GM19372 (cell line): ENCODE results near the gene DNASE1L2.

Source experiments
- ATAC-seq: cut with Tn5 transposase; IDR thresholded peaks from one replicate; pipeline ENCODE4 v1.9.1; 2021; ENCODE audit warnings: mild to moderate bottlenecking, low read depth, moderate library complexity; ENCODE audit not compliant: unreplicated experiment

Gene DNASE1L2

GRCh38 chr16:2282866-2283555 lies 46.8 kb downstream of the DNASE1L2 start:
- no peak for ATAC-seq

DNA sequence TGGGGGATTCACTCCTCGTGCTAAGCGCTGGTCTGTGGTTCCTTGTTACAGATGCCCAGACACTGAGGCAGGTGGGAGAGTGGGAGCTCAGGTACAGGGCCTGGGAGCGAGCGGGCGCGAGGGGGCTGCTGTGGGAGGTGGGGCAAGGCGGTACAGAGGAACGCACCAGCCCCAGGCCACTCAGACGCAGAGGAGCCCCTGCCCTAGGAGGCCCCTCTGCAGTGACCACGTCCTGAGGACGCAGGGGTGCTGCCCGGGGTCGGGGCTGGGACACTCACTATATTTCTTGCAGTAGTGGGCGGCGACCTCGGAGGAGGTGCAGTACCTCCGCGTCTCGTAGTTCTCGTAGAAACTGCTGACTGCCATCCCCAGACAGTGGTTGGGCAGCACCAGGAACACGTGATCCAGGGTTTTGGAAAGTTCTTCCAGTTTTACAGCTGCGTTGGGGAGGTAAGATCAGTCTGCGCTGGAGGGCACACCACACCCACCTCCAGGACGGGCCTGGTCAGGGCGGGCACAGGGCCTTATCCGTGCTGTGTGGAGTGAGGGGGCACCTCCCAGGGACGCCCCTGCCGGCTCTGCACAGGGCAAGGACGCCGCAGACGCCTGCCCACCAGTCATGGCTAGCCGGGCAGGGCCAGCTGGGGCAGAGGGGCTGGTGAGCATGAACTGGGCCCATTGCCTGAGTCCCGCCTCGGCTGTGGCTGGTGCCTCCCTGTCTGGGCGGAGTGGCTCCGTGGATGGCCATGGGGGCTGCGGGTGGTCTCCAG lies 47.9 kb downstream of the DNASE1L2 start:
- no peak for ATAC-seq

DNA sequence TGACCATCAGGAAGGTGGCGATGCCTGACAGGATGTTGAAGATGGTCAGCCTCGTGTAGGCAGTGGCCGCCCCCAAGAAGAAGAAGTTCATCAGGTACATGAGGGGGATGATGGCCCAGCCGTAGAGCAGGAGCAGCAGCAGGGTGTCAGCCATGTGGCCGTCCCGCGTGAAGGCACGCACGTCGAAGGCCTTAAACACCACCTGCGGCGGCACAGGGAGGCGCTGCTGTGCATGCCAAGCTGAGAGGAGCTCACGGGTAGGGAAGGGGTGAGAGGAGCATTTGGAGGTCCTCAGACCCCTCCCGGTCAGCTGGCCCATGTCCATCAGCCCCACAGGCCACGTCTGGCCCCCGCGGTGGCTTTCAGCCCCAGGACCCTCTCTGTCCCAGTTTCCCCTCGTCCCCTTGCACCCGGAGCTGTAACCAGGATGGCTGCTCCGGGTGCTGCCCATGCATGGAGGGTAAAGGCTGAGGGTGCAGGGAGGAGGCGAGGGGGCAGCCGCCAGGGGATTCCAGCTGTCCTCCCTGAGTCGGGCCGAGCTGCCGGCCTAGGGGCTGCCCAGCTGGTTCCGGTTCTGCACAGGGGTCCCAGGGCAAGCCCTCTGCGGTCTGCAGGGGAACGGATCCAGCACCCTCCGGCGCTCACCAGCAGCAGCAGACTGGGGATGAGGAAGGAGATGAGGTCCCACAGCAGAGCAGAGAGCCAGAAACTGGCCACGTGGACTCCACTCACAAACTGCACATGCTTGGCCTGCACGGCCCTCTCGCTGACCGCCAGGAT lies 48.7 kb downstream of the DNASE1L2 start:
- ATAC-seq = no peak

- no peak for ATAC-seq
These were observed 49.5 kb downstream of the DNASE1L2 start for GRCh38 chr16:2285731-2286191.

- ATAC-seq = no peak
These were observed 50.3 kb downstream of the DNASE1L2 start for GRCh38 chr16:2286550-2286949.

GRCh38 chr16:2287916-2288547 lies 51.8 kb downstream of the DNASE1L2 start:
- no peak for ATAC-seq
